Renal cortical epithelial cell (primary cell): ENCODE data around the gene SLC8A3. TPM values are rescaled to one million over a fixed set of nuclear protein-coding genes. Genes with fewer than 3 reads are reported as not detected.

Source experiments
- DNase-seq: peaks from one replicate; pipeline ENCODE4 v3.0.0-alpha.2; 2011; ENCODE audit warnings: low read depth
- total RNA-seq: library from RNA; depleted of rRNA; stranded (reverse); fragments of >200 nt; gene quantifications from 2 replicates; pipeline ENCODE4 v1.2.3, GENCODE V29; 2014

SLC8A3 gene
- total RNA-seq, 1 donor from 2014 or later, result 0.15 TPM

DNA sequence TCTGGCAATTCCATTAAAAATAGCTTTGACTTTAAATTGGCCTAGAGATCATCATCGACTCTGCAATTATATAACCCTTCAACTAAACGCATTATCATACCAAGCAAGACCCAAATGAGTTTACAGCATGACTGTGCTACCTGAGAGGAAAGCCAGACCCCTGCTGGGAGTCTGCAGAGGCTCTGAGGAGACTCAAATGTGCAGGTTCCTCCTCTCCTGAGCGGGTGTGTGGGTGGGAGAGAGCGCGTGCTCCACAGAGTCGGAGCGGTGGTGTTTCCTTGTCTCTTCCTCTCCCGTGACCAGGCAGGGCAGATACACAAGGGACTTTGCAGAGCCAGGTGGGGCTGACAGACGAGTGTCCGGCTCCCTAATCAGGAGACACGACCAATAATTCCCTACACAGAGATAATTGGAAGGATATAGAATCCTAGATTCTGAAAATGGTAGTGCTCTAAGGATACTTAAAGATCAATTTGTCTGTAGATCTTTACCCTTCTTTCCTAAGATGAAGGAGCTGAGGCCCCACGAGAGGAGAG lies 74.1 kb downstream of the SLC8A3 start:
- DNase-seq, result no peak

DNA sequence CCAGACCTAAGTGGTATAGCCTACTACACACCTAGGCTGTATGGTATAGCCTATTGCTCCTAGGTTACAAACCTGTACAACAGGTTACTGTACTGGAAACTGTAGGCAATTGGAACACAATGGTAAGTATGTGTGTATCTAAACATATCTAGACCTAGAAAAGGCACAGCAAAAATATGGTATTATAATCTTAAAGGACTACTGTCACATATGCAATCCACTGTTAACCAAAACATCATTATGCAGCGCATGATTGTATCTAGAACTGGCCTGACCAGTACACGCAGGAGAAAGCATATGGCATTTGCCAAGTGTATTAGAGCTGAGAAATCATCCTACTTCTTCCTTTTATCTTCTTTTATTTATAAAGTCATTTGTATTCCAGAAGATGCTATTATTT lies 75.5 kb downstream of the SLC8A3 start:
- no peak for DNase-seq

DNA sequence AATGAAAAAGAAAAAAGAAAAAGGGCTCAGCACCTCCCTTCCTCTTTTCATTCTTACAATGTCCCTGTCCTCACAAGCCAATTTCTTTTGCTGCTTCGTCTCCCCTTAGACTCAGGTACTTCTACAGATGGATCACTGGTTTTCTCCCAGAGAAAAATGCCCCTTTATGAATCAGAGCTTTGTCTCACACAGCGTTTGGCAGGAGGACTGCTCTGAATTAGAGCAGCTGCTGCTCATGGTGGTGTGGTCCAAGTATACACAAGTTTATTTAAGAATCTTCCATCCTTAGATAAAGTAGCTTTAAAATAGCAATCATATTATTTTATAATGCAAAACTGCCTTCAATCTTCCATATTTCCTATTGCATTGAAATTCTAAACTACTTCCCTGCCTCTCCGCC lies 80.3 kb downstream of the SLC8A3 start:
- no peak for DNase-seq

DNA sequence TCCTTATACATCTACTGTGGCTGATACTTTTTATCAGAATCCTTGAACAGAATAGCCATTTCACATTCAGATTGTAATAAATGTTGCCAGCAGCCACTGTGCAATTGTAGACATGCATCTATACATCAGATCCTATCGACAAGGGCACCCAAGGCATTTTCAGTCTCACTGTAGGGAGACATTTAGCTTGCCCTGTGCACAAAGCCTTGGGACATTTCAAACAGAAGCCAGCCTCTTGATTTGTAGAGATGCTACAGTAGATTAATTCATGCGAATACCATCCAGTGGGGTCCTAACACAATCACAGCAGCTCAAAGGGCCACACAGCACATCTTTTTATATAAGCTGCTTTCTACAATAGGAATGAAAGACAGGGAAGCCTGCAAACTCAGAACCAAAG lies 81.4 kb downstream of the SLC8A3 start:
- DNase-seq, result no peak

DNA sequence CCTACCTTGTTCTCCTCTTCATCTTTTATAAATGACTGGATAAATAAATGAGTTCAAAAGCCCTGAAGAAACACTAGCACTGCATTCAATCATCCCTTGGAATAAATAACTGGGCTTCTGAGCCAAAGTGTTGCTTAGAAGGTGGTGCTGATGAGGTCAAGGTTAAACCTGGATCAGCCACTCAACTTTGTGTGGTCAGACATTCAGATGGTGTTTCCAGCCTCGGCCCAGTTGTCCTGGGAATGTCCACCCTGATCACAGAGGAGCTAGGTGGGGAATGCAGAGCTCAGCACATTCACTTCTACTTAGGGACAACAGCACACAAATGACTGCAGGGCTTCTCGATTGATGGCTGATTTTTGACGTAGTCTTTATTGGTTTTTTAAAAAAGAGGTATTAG lies 88.7 kb downstream of the SLC8A3 start:
- DNase-seq, result no peak

DNA sequence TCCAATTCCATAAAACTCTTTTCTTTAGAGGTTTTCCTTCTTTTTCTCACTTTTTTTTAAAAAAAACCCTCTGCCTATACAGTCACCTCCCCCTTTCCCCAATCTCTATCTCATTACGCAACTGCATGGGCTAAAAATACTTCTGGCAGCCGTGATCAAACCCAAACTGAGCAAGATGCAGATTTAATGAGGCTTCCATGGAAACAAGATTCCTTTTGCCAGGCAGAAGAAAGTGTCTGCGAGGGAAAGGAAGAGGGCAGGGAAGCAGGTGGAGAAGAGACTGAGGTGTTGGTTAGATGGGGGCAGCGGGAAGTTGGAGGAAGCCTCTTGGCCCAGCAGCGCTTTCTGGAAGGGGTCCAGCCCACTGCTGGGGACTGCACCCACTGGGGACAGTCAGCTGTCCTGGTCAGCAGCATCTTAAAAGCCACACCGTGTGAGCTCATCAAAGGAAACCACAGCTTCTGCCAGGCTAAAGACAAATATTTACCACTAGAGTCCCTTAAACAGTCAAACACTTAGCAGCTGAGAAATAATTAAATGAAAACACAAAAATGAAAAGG lies 90.4 kb downstream of the SLC8A3 start:
- DNase-seq, result no peak

DNA sequence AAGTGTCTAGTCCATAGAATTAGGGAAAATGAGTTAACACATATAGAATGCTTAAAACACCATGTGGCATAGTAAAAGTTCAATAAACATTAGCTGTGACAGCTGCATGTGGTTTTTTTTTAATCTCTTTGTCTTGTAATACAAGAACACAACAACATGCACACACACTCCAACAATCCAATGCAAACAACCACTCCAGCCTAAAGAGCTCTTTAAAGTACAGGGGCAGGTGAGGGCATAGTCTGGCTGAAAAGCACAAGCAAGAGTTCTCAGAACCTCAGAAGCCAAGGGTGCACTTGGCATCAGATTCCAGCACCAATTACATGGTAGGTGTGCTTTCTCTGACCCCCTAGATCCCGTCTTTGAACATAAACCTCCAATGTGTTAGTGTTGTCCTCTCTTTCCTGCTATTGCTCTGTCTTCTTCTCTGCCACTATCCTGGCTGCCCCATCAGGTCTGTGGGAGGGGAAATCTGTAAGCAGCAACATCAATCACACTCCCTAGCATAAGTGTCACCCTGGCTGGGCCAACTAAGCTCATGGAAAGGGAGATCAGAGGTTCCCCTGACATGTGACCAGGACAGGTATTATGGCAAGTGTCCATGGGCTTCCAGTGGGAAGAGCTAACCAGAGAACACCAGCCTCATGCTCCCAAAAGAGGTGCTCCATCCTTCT lies 91.0 kb downstream of the SLC8A3 start:
- DNase-seq, result no peak

DNA sequence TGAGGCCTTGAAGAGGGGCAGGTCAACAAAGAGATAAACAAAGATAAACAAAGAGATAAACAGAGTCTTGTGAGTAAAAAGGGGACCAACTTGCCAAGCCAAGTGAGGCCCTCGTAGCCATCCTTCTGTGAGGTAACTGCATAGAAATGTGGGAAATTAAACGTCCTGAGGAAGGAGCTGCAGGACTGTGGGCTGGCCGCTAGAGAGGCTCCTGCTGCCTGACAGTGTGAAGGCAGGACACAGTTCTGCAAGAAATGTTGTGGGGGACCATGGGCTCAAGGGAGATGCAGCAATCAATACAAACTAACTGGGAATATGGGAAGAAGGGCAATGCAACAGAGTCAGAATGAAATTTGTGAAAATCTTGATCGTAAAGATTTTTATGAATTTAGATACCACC lies 91.9 kb downstream of the SLC8A3 start:
- peak; percentile 2 for DNase-seq

DNA sequence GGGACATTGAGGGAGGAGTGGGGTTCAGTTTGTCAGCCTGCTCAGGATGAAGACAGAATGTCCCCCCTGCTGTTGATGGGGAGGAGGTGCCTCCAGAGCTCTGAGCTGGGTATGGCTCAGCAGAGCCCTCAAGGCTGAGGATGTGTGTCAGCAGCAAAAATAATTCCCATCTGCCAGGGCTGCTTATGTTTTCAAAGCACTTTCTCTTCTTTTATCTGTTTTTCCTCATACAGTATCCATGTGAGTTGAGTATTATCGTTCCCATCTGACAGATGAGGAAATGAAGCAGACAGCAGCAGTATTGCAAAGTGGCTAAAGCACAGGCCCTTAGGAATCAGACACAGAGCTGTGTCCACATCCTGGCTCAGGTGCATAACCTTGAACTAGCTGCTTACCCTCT lies 94.1 kb downstream of the SLC8A3 start:
- DNase-seq, result no peak

DNA sequence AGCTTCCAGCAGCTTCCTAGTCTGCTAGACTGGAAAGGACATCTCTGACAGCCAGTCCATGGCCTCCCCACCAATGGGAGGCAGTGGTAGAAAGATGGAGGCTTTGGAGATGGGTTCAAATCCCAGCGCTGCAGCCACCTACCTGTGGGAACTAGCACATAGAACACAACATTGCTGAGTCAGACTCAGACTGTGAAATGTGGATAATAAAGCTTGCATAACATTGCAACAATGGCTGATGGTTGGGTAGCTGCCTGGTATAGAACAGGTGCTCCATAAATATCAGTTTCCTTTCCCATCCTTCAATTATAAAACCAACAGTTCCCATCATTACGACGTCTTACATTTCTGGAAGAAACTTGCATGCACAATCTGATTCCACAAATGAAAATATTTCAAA lies 94.6 kb downstream of the SLC8A3 start:
- DNase-seq, result no peak

DNA sequence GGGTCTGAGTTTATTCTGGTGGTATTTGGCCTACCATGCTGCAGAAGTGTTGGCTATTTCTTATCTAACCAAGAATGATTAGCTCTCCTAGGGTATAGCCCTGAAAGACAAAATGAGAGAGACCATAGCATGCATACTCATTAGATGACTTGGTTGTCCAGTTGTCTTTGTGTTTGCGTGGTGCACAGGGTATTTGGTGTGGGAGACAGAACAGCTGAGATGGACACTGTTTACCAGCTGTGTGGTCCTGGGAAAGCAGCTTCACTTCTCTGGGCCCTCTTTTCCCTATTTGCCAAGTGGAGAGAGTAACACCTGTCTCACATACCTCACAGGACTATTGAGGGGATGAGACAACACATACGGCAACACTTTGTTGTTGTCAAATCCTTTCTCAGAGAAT lies 95.6 kb downstream of the SLC8A3 start:
- no peak for DNase-seq

DNA sequence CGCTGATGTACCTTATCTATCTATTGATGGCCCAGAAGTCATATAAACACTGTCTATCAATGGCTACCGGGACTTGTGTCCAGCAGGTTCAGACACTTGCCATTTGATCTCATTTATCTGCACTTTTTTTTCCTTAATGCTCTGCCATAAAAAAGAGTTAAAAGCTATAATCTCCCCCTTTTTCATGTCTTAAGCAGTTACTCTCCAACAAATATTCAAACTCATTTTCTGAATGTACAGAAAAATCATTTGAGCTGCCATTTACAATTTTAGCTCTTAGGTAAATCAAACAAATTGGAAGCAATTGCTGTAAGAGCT lies 101.4 kb downstream of the SLC8A3 start:
- DNase-seq, result no peak

DNA sequence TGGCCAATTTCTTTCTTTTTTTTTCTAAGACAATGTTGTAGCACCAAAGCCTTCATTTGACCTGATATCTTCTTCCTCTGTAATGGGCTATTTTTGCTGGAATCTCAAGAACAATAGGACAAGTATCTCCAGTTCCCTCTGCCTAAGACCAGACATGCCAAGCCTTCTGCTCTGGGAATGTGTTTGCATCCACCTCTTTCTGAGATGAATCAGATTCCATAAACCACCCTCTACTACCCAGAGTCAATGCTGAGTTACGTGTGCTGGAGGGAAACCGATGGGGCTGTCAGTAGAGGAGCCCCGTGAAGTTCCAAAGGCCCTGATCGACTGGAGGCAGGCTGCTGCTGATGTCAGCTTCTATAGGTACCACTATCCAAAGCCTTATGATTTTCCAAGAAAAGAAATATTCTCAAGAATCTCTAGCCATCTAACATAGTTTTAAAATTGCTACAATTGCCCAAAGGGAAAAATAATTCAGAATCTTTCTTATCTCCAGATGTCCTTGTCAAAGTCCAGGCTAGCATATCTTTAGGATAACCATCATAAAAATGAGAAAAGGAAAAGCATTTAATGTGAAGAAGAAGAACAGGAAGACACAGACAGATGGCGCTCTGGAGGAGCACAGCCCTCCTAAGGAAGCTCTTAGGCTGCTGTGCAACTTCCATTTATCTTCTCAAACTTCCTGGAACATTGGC lies 101.9 kb downstream of the SLC8A3 start:
- DNase-seq, result peak; percentile 33

DNA sequence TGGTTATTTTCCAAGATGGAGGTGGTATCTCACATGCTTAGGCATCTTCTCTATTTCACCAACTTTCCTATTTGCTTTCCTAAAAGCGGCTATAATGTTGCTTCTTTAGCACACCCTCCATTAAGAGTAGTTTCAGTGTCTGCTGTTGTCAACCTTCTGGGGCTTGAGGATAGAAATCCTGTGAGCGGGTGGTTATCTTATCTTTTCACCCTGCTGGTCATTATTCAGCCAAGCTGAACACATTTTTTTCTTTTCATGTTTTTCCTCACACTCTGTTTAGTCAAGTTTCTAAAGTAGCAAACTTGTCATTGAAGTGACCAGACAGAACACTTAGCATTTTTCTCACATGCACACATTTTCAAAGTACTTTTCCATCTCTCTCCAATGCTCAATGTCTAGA lies 104.5 kb downstream of the SLC8A3 start:
- DNase-seq, result no peak

DNA sequence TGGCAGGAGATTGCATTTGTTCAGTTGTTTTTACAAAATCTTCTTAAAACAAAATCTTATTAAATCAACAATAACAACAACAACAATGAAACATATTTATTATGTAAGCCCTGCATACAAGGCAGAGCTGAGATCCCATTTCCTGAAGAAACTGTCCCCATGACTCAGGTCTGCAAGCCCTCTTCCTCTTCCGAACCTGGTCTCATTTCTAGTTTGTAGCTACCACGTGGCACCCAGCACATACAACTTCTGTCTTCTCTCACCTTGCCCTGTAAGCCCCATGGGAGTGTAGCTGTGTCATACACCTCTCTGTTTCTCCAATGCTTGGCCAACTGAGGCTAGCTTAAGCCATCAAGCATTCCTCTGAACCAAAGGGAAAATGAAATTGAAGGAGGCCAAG lies 106.4 kb downstream of the SLC8A3 start:
- DNase-seq, result no peak

DNA sequence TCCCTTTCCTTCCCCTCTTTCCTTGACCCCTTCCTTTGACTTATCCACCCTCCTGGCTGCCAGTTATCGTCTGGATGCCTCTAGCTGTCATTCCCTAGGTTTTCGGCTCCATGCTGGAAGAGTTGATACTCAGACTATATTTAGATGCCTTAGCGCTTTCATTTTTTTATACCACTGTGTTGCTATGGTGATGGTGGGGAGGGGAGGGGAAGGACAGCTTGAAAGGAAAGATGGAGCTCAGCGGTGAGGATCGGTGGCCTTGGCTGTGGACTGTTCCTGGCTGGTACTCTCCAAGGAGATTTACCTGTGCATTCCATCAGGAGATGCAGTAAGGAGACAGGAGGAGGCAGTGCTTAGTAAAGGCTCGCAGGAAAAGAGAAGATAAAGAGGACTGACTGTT lies 108.7 kb downstream of the SLC8A3 start:
- no peak for DNase-seq

DNA sequence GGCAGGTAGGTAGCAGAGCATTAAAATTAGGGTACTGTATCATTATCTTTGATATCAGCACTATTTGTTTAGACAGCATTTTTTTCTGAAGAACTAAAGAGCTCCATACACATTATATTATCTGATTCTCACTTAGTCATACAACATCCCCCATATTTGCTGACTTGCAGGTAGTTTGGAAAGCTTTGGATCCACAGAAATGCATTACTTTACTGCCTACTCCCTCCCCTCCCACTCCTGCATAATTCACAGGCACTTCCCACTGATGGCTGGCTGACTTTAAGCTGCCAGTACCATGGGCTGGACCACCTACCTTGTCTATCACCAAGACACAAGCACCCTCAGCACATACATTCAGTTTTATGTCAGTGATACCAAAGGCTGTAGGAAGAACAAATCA lies 110.4 kb downstream of the SLC8A3 start:
- no peak for DNase-seq

DNA sequence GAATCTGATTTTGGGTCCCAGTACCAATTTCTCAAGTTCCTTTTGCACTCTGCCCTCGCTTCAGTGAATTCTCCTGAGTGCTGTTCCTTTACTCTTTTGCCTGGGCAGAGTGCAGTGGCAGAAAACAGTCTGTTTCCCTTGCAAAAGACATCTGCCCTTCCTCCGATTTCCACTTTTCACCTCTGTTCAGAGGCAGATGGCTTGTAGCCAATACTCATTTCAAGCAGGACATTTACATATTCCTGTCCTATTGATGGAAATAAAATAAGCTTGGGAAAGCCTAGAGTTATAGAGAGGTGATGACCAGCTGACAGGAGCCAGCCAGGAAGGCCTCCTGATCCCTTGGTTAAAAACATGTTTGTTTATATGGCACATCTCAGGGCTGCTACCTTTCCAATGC lies 111.0 kb downstream of the SLC8A3 start:
- no peak for DNase-seq

DNA sequence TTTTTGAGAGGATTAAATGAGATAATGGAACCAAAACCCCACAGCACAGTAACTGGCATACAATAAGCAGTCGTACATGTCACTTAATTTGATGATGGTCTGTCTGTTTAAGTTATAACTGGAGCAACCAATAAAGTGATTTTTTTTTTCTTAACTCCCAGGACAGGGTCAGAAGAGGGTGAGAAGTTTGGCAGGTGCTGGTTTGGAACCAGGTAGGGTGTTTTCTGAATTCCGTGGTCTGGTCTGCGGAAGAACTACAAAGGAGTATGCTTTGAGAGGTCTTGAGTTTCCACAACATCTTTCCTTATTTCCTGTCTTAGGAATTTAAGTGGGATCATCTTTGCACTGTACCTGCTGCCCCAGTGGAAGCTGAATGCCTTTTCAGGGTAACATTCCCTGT lies 111.7 kb downstream of the SLC8A3 start:
- DNase-seq, result no peak

DNA sequence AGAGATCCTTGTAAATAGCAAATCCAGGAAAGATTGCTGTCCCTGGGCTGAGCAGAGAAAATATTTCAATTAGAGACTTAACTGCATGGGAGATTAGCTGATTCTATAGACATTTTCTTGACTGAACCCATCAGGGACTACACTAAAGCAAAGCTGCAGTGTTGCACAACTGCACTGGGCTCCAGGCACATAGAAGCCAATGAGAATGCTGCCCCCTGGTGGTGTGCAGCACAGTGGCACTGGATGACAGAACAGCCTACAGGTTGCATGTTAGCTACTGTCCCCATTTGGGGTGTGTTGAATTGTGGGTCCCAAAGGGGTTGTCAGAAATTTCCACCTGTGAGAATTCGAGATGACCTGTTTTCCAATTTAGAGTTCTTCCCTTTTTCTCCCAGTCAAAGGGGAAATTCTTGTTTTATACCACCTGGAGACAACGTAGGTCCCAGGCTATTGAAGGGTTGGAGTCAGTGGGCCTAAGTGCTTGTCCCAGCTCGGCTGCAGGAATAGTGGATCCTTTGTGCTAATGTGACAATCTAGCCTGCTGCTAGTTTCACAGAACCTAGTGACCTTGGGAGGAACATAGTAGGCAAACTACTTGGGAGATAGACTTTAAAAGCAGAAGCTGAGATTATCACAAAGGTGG lies 114.7 kb downstream of the SLC8A3 start:
- DNase-seq, result peak; percentile 55

DNA sequence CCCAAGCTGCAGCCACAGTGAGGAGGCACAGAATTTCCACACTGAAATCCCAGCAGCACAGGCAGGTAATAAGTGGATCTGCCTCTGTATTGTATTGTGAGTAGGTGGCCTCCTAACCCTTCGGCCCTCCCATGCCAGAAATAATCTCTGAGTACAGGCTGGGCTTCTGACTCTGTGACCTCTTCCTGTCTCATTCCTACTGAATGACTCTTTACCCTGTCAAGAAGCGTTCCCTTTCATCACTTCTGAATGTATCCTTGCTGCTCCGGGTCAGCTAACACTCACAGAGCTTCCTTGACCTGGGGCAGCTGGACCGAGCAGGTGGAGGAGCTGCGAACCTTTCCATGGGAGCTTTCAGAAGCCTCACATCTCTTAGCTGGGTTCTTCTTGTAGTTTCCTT lies 119.6 kb downstream of the SLC8A3 start:
- no peak for DNase-seq

DNA sequence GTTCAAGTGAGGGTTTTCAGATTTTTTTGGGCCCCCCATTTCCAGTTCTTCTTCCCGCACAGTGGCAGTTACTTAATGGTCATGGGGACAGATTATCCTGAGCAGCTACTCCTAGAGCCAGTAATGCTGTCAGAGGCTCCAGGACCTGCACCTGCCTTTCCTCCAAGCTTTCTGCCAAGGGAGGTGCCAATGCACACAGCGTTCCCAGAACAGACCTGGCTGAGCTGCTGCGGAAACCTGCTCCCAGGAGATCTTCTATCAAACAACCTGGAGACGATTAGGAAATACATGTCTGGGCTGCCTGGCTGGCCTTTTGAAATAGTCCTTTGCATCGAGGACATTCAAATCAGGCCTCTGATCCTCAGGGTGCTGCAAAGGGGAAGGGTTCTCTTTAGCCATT lies 120.9 kb downstream of the SLC8A3 start:
- no peak for DNase-seq
